ENCODE measurements around the gene IL6R. TPM values are rescaled to one million over a fixed set of nuclear protein-coding genes. Genes with fewer than 3 reads are reported as not detected.

The IL6R gene
- total RNA-seq, 1 donor from 2014 or later: 13.1 TPM

- intact Hi-C loops (cut with DNase I): loop anchor here (2.0 kb wide), 1 partner anchor 14 kb away; no protein-coding TSS in a partner anchor
- ATAC-seq: no peak
- DNase-seq (ENCODE audit: missing footprints): no peak
Measured at GRCh38 chr1:154404511-154404931, 622 bp upstream of the IL6R start.

- intact Hi-C loops (cut with DNase I): loop anchor here (1.0 to 5.0 kb wide), 5 partner anchors 13 to 151 kb away; partner anchors contain the start of genes ATP8B2 and UBE2Q1
- peak; percentile 90 for DNase-seq (ENCODE audit: missing footprints)
- ATAC-seq: peak; percentile 69
Measured at GRCh38 chr1:154405747-154406571, 816 bp downstream of the IL6R start.

- ATAC-seq (no peak), DNase-seq (ENCODE audit: missing footprints) (no peak)
- intact Hi-C loops (cut with DNase I): loop anchor here (5.0 kb wide), 3 partner anchors 61 to 151 kb away; partner anchors contain the start of genes ATP8B2 and UBE2Q1
Measured at GRCh38 chr1:154406572-154406879, 1.4 kb downstream of the IL6R start.

GRCh38 chr1:154406886-154407197 is 1.7 kb downstream of the IL6R start:
- ATAC-seq (no peak), DNase-seq (ENCODE audit: missing footprints) (no peak)
- intact Hi-C loops (cut with DNase I): loop anchor here (5.0 kb wide), 3 partner anchors 60 to 150 kb away; partner anchors contain the start of genes ATP8B2 and UBE2Q1

- intact Hi-C loops (cut with DNase I): loop anchor here (5.0 kb wide), 3 partner anchors 60 to 150 kb away; partner anchors contain the start of genes ATP8B2 and UBE2Q1
- ATAC-seq (no peak), DNase-seq (ENCODE audit: missing footprints) (no peak)
Measured at GRCh38 chr1:154407198-154408091, 2.3 kb downstream of the IL6R start.

GRCh38 chr1:154408174-154408777 is 3.1 kb downstream of the IL6R start:
- intact Hi-C loops (cut with DNase I): loop anchor here (5.0 kb wide), 3 partner anchors 59 to 149 kb away; partner anchors contain the start of genes ATP8B2 and UBE2Q1
- no peak for ATAC-seq
- DNase-seq (ENCODE audit: missing footprints): no peak

GRCh38 chr1:154410185-154410827 is 5.2 kb downstream of the IL6R start:
- DNase-seq (ENCODE audit: missing footprints) (no peak), ATAC-seq (no peak)
- intact Hi-C loops (cut with DNase I): no loop called here

- intact Hi-C loops (cut with DNase I): no loop called here
- ATAC-seq: no peak
Measured at GRCh38 chr1:154411525-154411924, 6.4 kb downstream of the IL6R start.

GRCh38 chr1:154413177-154413783 is 8.1 kb downstream of the IL6R start:
- DNase-seq (ENCODE audit: missing footprints) (no peak), ATAC-seq (no peak)
- intact Hi-C loops (cut with DNase I): no loop called here

More at GRCh38 chr1:154411525-154411924, 6.4 kb downstream of the IL6R start:
- DNase-seq (ENCODE audit: missing footprints): no peak

GRCh38 chr1:154414606-154415005 is 9.5 kb downstream of the IL6R start:
- DNase-seq (ENCODE audit: missing footprints) (peak; percentile 84), ATAC-seq (peak; percentile 66)
- intact Hi-C loops (cut with DNase I): no loop called here

GRCh38 chr1:154416471-154417337 is 11.6 kb downstream of the IL6R start:
- DNase-seq (ENCODE audit: missing footprints) (no peak), ATAC-seq (no peak)
- intact Hi-C loops (cut with DNase I): no loop called here

- intact Hi-C loops (cut with DNase I): no loop called here
- ATAC-seq: no peak
- no peak for DNase-seq (ENCODE audit: missing footprints)
Measured at GRCh38 chr1:154417338-154417608, 12.1 kb downstream of the IL6R start.

GRCh38 chr1:154418062-154418921 is 13.1 kb downstream of the IL6R start:
- intact Hi-C loops (cut with DNase I): loop anchor here (2.0 kb wide), 1 partner anchor 13 kb away; the partner anchor contains the start of gene IL6R
- DNase-seq (ENCODE audit: missing footprints): no peak
- ATAC-seq: no peak

GRCh38 chr1:154418923-154419619 is 13.9 kb downstream of the IL6R start:
- ATAC-seq (peak; percentile 23), DNase-seq (ENCODE audit: missing footprints) (no peak)
- intact Hi-C loops (cut with DNase I): loop anchor here (2.0 kb wide), 1 partner anchor 14 kb away; the partner anchor contains the start of gene IL6R

GRCh38 chr1:154419620-154420571 is 14.8 kb downstream of the IL6R start:
- intact Hi-C loops (cut with DNase I): loop anchor here (2.0 kb wide), 1 partner anchor 15 kb away; the partner anchor contains the start of gene IL6R
- DNase-seq (ENCODE audit: missing footprints) (peak; percentile 92), ATAC-seq (peak; percentile 86)

Measured in Right ventricle myocardium inferior (tissue), 1 donor.